ENCODE data around the gene ADGRD1. TPM values are rescaled to one million over a fixed set of nuclear protein-coding genes. Genes with fewer than 3 reads are reported as not detected.

ADGRD1 gene
- total RNA-seq, 1 donor from 2014 or later = 8.4 TPM

Other genes with a start within 250 kb of the ADGRD1 start
- gene RIMBP2, start 237.6 kb upstream of the ADGRD1 start, total RNA-seq = not detected in 2 replicates
- 19.6 and 19.9 TPM in 2 replicates for gene STX2, start 114.7 kb upstream of the ADGRD1 start, total RNA-seq
- gene RAN, start 81.8 kb upstream of the ADGRD1 start, total RNA-seq = 1,905 and 1,953 TPM in 2 replicates